ENCODE results near the gene TBC1D1. TPM values are rescaled to one million over a fixed set of nuclear protein-coding genes. Genes with fewer than 3 reads are reported as not detected.

TBC1D1 gene
- polyA plus RNA-seq, 3 donors = 23.3 to 70.0 (median 31.5) TPM

- Histone ChIP-seq H3K27ac (ENCODE audit: low read depth in 1 of 2, low read length in 2 of 2) (peak overlapping the region in 1 of 2 donors; percentile 54), H3K79me2 (ENCODE audit: insufficient read depth, low read length) (no peaks in the 10 kb centered on the region), H3K27me3 (ENCODE audit: control insufficient read depth in 2 of 2, insufficient read depth in 2 of 2, low read length in 2 of 2) (no peaks in the 10 kb centered on the region), H3K4me2 (replicated peaks; ENCODE audit: extremely low read depth, low read length, poor library complexity, severe bottlenecking) (no peak overlapping the region), H4K20me1 (ENCODE audit: insufficient read depth, low read length) (no peaks in the 10 kb centered on the region), H2AFZ (ENCODE audit: insufficient read depth, low read depth, low read length, poor library complexity, severe bottlenecking) (no peak overlapping the region), H3K4me3 (replicated peaks in 1 of 3; ENCODE audit: low read depth in 2 of 3, low read length in 3 of 3) (no peak overlapping the region), H3K36me3 (replicated peaks in 1 of 2; ENCODE audit: control insufficient read depth in 1 of 2, insufficient read depth in 2 of 2, low read length in 2 of 2) (peaks cover 55 to 97% of the 10 kb centered on the region in 2 donors), H3K9ac (ENCODE audit: insufficient read depth, low read length, poor library complexity, severe bottlenecking) (no peak overlapping the region), H3K9me3 (replicated peaks in 1 of 2; ENCODE audit: control insufficient read depth in 1 of 2, insufficient read depth in 1 of 2, low read length in 2 of 2) (no peaks in the 10 kb centered on the region), H3K4me1 (ENCODE audit: control insufficient read depth in 1 of 2, insufficient read depth in 2 of 2, low read length in 2 of 2) (no peaks in the 10 kb centered on the region)
- Mint-ChIP-seq H3K36me3 (peaks cover 68 to 85% of the 10 kb centered on the region in 2 donors), H3K9me3 (no peaks in the 10 kb centered on the region), H3K27me3 (ENCODE audit: low read depth in 3 of 3) (no peaks in the 10 kb centered on the region), H3K4me1 (peaks cover 2% of the 10 kb centered on the region), H3K4me3 (no peak overlapping the region), H3K27ac (peak overlapping the region in 3 of 7 donors; percentile 15 to 59 (median 46))
- intact Hi-C loops (cut with micrococcal nuclease) = no loop called here
- no peak for TF ChIP-seq CTCF (IDR thresholded peaks at IDR 0.05)
- no peak for DNase-seq
- no CpG with 5 or more reads among the region's 3 CpGs for WGBS (ENCODE audit: insufficient coverage)
Observed at GRCh38 chr4:38092701-38093100, 201.8 kb downstream of the TBC1D1 start.

GRCh38 chr4:38094419-38094818 is 203.5 kb downstream of the TBC1D1 start:
- Histone ChIP-seq H3K9me3 (replicated peaks in 1 of 2; ENCODE audit: control insufficient read depth in 1 of 2, insufficient read depth in 1 of 2, low read length in 2 of 2) (no peaks in the 10 kb centered on the region), H4K20me1 (ENCODE audit: insufficient read depth, low read length) (no peaks in the 10 kb centered on the region), H3K27ac (ENCODE audit: low read depth in 1 of 2, low read length in 2 of 2) (peak overlapping the region in 1 of 2 donors; percentile 33), H3K36me3 (replicated peaks in 1 of 2; ENCODE audit: control insufficient read depth in 1 of 2, insufficient read depth in 2 of 2, low read length in 2 of 2) (peaks cover 64 to 98% of the 10 kb centered on the region in 2 donors), H2AFZ (ENCODE audit: insufficient read depth, low read depth, low read length, poor library complexity, severe bottlenecking) (no peak overlapping the region), H3K4me2 (replicated peaks; ENCODE audit: extremely low read depth, low read length, poor library complexity, severe bottlenecking) (no peak overlapping the region), H3K79me2 (ENCODE audit: insufficient read depth, low read length) (no peaks in the 10 kb centered on the region), H3K4me3 (replicated peaks in 1 of 3; ENCODE audit: low read depth in 2 of 3, low read length in 3 of 3) (no peak overlapping the region), H3K27me3 (ENCODE audit: control insufficient read depth in 2 of 2, insufficient read depth in 2 of 2, low read length in 2 of 2) (no peaks in the 10 kb centered on the region), H3K9ac (ENCODE audit: insufficient read depth, low read length, poor library complexity, severe bottlenecking) (no peak overlapping the region), H3K4me1 (ENCODE audit: control insufficient read depth in 1 of 2, insufficient read depth in 2 of 2, low read length in 2 of 2) (no peaks in the 10 kb centered on the region)
- Mint-ChIP-seq H3K36me3 (peaks cover 68 to 95% of the 10 kb centered on the region in 2 donors), H3K9me3 (no peaks in the 10 kb centered on the region), H3K27ac (peak overlapping the region in 2 of 7 donors; percentile 36 to 73), H3K4me3 (no peak overlapping the region), H3K4me1 (peaks cover 2% of the 10 kb centered on the region), H3K27me3 (ENCODE audit: low read depth in 3 of 3) (no peaks in the 10 kb centered on the region)
- no peak for TF ChIP-seq CTCF (IDR thresholded peaks at IDR 0.05)
- 26% methylated on average over 6 of the region's 7 CpGs for WGBS (ENCODE audit: insufficient coverage)
- intact Hi-C loops (cut with micrococcal nuclease) = no loop called here
- no peak for DNase-seq

All from CD14-positive monocyte (primary cell).